H9 (cell line): ENCODE data around the gene MANSC4. TPM values are rescaled to one million over a fixed set of nuclear protein-coding genes. Genes with fewer than 3 reads are reported as not detected.

Source experiments
- DNase-seq: peaks from one replicate; pipeline ENCODE4 v3.0.0-alpha.2; 2017
- H2AFZ ChIP-seq: one replicate; pipeline ENCODE4 v1.6.1; 2013; ENCODE audit warnings: mild to moderate bottlenecking, low read length, control low read depth, moderate library complexity
- H2AK5ac ChIP-seq: 2 replicates; pipeline ENCODE4 v1.6.1; 2013; ENCODE audit warnings: low read length, control low read depth, mixed read lengths; ENCODE audit not compliant: insufficient read length
- H2BK120ac ChIP-seq: one replicate; pipeline ENCODE4 v1.6.1; 2013; ENCODE audit warnings: low read depth, mild to moderate bottlenecking, low read length, control low read depth, inconsistent platforms; ENCODE audit not compliant: poor library complexity, severe bottlenecking
- H2BK12ac ChIP-seq: 2 replicates; pipeline ENCODE4 v1.6.1; 2013; ENCODE audit warnings: low read length, control low read depth, mixed read lengths, low read depth; ENCODE audit not compliant: insufficient read length
- H2BK15ac ChIP-seq: 2 replicates; pipeline ENCODE4 v1.6.1; 2013; ENCODE audit warnings: low read depth, low read length, control low read depth
- H2BK20ac ChIP-seq: one replicate; pipeline ENCODE4 v1.6.1; 2013; ENCODE audit warnings: low read depth, mild to moderate bottlenecking, low read length, control low read depth, inconsistent platforms; ENCODE audit not compliant: poor library complexity, severe bottlenecking
- H2BK5ac ChIP-seq: 2 replicates; pipeline ENCODE4 v1.6.1; 2013; ENCODE audit warnings: low read length, control low read depth, mixed read lengths; ENCODE audit not compliant: insufficient read length
- H3K14ac ChIP-seq: 2 replicates; pipeline ENCODE4 v1.6.1; 2013; ENCODE audit warnings: low read length, control low read depth; ENCODE audit not compliant: insufficient read depth
- H3K18ac ChIP-seq: 2 replicates; pipeline ENCODE4 v1.6.1; 2013; ENCODE audit warnings: low read depth, mild to moderate bottlenecking, mixed read lengths, low read length, control low read depth; ENCODE audit not compliant: insufficient read length
- H3K23ac ChIP-seq: 2 replicates; pipeline ENCODE4 v1.6.1; 2013; ENCODE audit warnings: low read length, control low read depth, mixed read lengths, low read depth; ENCODE audit not compliant: insufficient read length
- H3K23me2 ChIP-seq: 2 replicates; pipeline ENCODE4 v1.6.1; 2013; ENCODE audit warnings: low read depth, mild to moderate bottlenecking, mixed read lengths, low read length, control low read depth; ENCODE audit not compliant: insufficient read length, poor library complexity, severe bottlenecking
- H3K27ac ChIP-seq: 2 replicates; pipeline ENCODE4 v1.5.1; 2013; ENCODE audit warnings: low read length, control low read depth, mixed read lengths, low read depth; ENCODE audit not compliant: insufficient read length
- H3K27me3 ChIP-seq: 2 replicates; pipeline ENCODE4 v1.6.1; 2013; ENCODE audit warnings: low read length, control low read depth, inconsistent platforms; ENCODE audit not compliant: insufficient read depth
- H3K4ac ChIP-seq: 2 replicates; pipeline ENCODE4 v1.6.1; 2013; ENCODE audit warnings: low read depth, mild to moderate bottlenecking, control low read depth, inconsistent platforms, low read length, moderate library complexity
- H3K4me1 ChIP-seq: 2 replicates; pipeline ENCODE4 v1.6.1; 2013; ENCODE audit warnings: low read length, control low read depth, inconsistent platforms; ENCODE audit not compliant: insufficient read depth
- H3K4me2 ChIP-seq: 2 replicates; pipeline ENCODE4 v1.6.1; 2013; ENCODE audit warnings: low read length, control low read depth, mixed read lengths; ENCODE audit not compliant: insufficient read length, insufficient read depth
- H3K56ac ChIP-seq: 2 replicates; pipeline ENCODE4 v1.6.1; 2013; ENCODE audit warnings: low read depth, mild to moderate bottlenecking, mixed read lengths, low read length, control low read depth; ENCODE audit not compliant: insufficient read length
- H3K79me1 ChIP-seq: 2 replicates; pipeline ENCODE4 v1.6.1; 2013; ENCODE audit warnings: low read depth, mild to moderate bottlenecking, moderate library complexity, low read length, control low read depth, inconsistent platforms; ENCODE audit not compliant: insufficient read depth, poor library complexity, severe bottlenecking
- H3K79me2 ChIP-seq: 2 replicates; pipeline ENCODE4 v1.6.1; 2013; ENCODE audit warnings: low read length, control low read depth, inconsistent platforms; ENCODE audit not compliant: insufficient read depth
- H3K9ac ChIP-seq: 2 replicates; pipeline ENCODE4 v1.6.1; 2013; ENCODE audit warnings: low read length, control low read depth, mixed read lengths; ENCODE audit not compliant: insufficient read length; ENCODE audit errors: extremely low read depth
- H3K9me3 ChIP-seq: one replicate; pipeline ENCODE4 v1.6.1; 2013; ENCODE audit warnings: low read depth, low read length, inconsistent platforms; ENCODE audit not compliant: control insufficient read depth
- H3T11ph ChIP-seq: one replicate; pipeline ENCODE4 v1.6.1; 2013; ENCODE audit warnings: mild to moderate bottlenecking, low read length, control low read depth, inconsistent platforms
- H4K20me1 ChIP-seq: one replicate; pipeline ENCODE4 v1.6.1; 2013; ENCODE audit not compliant: control insufficient read depth, insufficient read length, insufficient read depth
- H4K5ac ChIP-seq: 2 replicates; pipeline ENCODE4 v1.6.1; 2013; ENCODE audit warnings: low read depth, mild to moderate bottlenecking, mixed read lengths, low read length, control low read depth; ENCODE audit not compliant: insufficient read length
- H4K8ac ChIP-seq: replicated peaks from 2 replicates; pipeline ENCODE4 v1.6.1; 2013; ENCODE audit warnings: low read length, control low read depth, mixed read lengths, low read depth; ENCODE audit not compliant: insufficient read length
- H4K91ac ChIP-seq: 2 replicates; pipeline ENCODE4 v1.6.1; 2013; ENCODE audit warnings: low read depth, mild to moderate bottlenecking, moderate library complexity, mixed read lengths, low read length, control low read depth; ENCODE audit not compliant: insufficient read length
- H3K27ac Mint-ChIP-seq, 3 experiments: 2 replicates in 2 of 3; 3 replicates in 1 of 3; pipeline ENCODE4 v1.8.0; 2020 to 2021; ENCODE audit warnings: mixed read lengths in 3 of 3, mild to moderate bottlenecking in 1 of 3, moderate library complexity in 1 of 3
- H3K27me3 Mint-ChIP-seq: 2 replicates; pipeline ENCODE4 v1.8.0; 2021; ENCODE audit warnings: low read depth, mild to moderate bottlenecking, moderate library complexity, mixed read lengths
- H3K36me3 Mint-ChIP-seq, 3 experiments: 2 replicates in 2 of 3; 3 replicates in 1 of 3; pipeline ENCODE4 v1.8.0; 2020 to 2021; ENCODE audit warnings: low read depth in 3 of 3, mixed read lengths in 3 of 3; ENCODE audit not compliant: insufficient read depth in 1 of 3
- H3K4me1 Mint-ChIP-seq, 2 experiments: 2 replicates each; pipeline ENCODE4 v1.8.0; 2020; ENCODE audit warnings: mixed read lengths in 2 of 2
- H3K4me3 Mint-ChIP-seq, 2 experiments: 2 replicates in 1 of 2; 3 replicates in 1 of 2; pipeline ENCODE4 v1.8.0; 2020 to 2021; ENCODE audit warnings: mild to moderate bottlenecking in 2 of 2, mixed read lengths in 2 of 2, moderate library complexity in 1 of 2
- H3K9me3 Mint-ChIP-seq, 2 experiments: 2 replicates in 1 of 2; 3 replicates in 1 of 2; pipeline ENCODE4 v1.8.0; 2020; ENCODE audit warnings: mild to moderate bottlenecking in 2 of 2, mixed read lengths in 2 of 2, moderate library complexity in 1 of 2
- WGBS: extraction: QIAGEN DNeasy Blood & Tissue Kit; methylation state at CpG from one replicate; pipeline ENCODE4 v1.1.7; 2013; ENCODE audit warnings: missing lambda C conversion rate, low lambda C conversion rate, mixed read lengths; ENCODE audit not compliant: insufficient read length; ENCODE audit errors: extremely low coverage; 5-methylcytosine and 5-hydroxymethylcytosine counted together
- total RNA-seq: library from RNA; stranded (reverse); gene quantifications from 2 replicates; pipeline ENCODE4 v1.2.1, GENCODE V29; 2021
- TF ChIP-seq, protein P1 (sequence below): fragments of 200-600 bp; sonication (generic); conservative IDR thresholded peaks from 3 replicates; pipeline ENCODE4 v1.8.0; 2021; ENCODE audit warnings: antibody characterized with exemption, mild to moderate bottlenecking

MANSC4 gene
- total RNA-seq, 1 experiment from 2014 or later, result not detected

DNA sequence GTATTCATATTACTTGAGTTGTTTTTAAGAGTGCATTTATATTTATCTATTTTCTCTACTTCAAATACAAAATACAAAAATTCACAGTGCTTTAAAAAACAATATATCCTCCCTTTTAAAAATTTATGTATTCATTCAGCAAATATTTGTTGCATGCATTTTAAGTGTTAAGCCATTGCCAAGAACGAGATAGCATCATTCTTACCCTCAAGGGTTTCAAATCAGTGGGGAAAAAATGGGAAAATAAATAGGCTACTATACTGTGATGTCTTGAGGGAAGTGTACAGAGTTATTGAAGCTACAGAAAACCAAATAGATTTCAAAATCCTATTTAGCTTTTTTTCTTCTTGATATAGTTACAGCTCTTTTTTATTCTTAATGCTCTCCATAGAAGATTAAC lies 46.2 kb downstream of the MANSC4 start:
- WGBS, result no CpG with 5 or more reads among the region's 1 CpG
- H3K27ac ChIP-seq, result no peak overlapping the region
- no peak overlapping the region for H2BK120ac ChIP-seq
- Mint-ChIP-seq H3K27ac (no peak overlapping the region), H3K4me1 (no peaks in the 10 kb centered on the region), H3K36me3 (peaks cover 2 to 45% (median 38%) of the 10 kb centered on the region in 3 experiments; a peak in 6 of 7 replicates), H3K27me3 (no peaks in the 10 kb centered on the region), H3K9me3 (no peaks in the 10 kb centered on the region), H3K4me3 (no peak overlapping the region)
- H4K8ac ChIP-seq, result no peak overlapping the region
- no peak overlapping the region for H2AK5ac ChIP-seq
- no peak overlapping the region for H2BK12ac ChIP-seq
- H3K56ac ChIP-seq, result no peak overlapping the region
- H3K23me2 ChIP-seq, result no peaks in the 10 kb centered on the region
- no peak overlapping the region for H2BK5ac ChIP-seq
- DNase-seq, result no peak
- H3T11ph ChIP-seq, result no peak overlapping the region
- H3K18ac ChIP-seq, result no peak overlapping the region
- TF ChIP-seq, protein P1, sequence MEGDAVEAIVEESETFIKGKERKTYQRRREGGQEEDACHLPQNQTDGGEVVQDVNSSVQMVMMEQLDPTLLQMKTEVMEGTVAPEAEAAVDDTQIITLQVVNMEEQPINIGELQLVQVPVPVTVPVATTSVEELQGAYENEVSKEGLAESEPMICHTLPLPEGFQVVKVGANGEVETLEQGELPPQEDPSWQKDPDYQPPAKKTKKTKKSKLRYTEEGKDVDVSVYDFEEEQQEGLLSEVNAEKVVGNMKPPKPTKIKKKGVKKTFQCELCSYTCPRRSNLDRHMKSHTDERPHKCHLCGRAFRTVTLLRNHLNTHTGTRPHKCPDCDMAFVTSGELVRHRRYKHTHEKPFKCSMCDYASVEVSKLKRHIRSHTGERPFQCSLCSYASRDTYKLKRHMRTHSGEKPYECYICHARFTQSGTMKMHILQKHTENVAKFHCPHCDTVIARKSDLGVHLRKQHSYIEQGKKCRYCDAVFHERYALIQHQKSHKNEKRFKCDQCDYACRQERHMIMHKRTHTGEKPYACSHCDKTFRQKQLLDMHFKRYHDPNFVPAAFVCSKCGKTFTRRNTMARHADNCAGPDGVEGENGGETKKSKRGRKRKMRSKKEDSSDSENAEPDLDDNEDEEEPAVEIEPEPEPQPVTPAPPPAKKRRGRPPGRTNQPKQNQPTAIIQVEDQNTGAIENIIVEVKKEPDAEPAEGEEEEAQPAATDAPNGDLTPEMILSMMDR, result no peak
- H3K4ac ChIP-seq, result no peak overlapping the region
- no peaks in the 10 kb centered on the region for H3K79me2 ChIP-seq
- H3K9ac ChIP-seq, result no peak overlapping the region
- no peak overlapping the region for H3K4me2 ChIP-seq
- H2BK15ac ChIP-seq, result no peak overlapping the region
- no peak overlapping the region for H3K14ac ChIP-seq
- no peaks in the 10 kb centered on the region for H3K9me3 ChIP-seq
- H4K91ac ChIP-seq, result no peak overlapping the region
- H3K4me1 ChIP-seq, result no peaks in the 10 kb centered on the region
- H4K20me1 ChIP-seq, result no peaks in the 10 kb centered on the region
- H2AFZ ChIP-seq, result no peak overlapping the region
- no peaks in the 10 kb centered on the region for H3K27me3 ChIP-seq
- H4K5ac ChIP-seq, result no peak overlapping the region
- peaks cover 3% of the 10 kb centered on the region for H3K79me1 ChIP-seq
- H2BK20ac ChIP-seq, result no peak overlapping the region
- no peak overlapping the region for H3K23ac ChIP-seq
